NCI-H1694 treated with DMSO at 0.1 percent for 48 hours (cell line): Measurements from ENCODE around the gene CHD2.
"Not testable (repeated sequence)": the region's sequence is repeated elsewhere in the genome, so short reads cannot be mapped to it uniquely, and the experiment has no call there.

Experiments
- DNase-seq: peaks from one replicate; lab custom pipeline; 2025; lab: John Stamatoyannopoulos, UW

CHD2 gene

GRCh38 chr15:93035953-93036810 is 136.1 kb downstream of the CHD2 start:
- DNase-seq: peak; percentile 45

GRCh38 chr15:93036951-93037819 is 137.1 kb downstream of the CHD2 start:
- peak; percentile 73 for DNase-seq

GRCh38 chr15:93037820-93038705 is 137.9 kb downstream of the CHD2 start:
- DNase-seq: peak; percentile 73

DNA sequence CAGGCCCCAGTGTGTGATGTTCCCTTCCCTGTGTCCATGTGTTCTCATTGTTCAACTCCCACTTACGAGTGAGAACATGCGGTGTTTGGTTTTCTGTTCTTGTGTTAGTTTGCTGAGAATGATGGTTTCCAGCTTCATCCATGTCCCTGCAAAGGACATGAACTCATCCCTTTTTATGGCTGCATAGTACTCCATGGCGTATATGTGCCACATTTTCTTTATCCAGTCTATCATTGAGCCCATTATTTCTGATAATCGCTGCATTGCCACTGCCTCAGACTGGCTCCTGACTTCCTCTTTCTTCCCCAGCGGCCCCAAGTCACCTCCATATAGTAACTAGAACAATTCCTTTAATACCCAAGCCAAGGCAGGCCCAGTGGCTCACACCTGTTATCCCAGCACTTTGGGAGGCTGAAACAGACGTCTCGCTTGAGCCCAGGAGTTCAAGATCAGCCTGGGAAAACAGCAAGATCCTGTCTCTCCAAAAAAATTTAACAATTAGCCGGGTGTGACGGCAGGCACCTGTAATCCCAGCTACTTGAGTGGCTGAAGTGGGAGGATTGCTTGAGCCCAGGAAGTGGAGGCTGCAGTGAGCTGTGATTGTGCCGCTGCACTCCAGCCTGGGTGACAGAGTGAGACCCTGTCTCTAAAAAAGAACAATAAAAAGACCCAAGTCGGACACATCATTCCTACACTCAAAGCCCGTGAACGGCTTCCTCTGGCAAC is 139.6 kb downstream of the CHD2 start:
- not testable (repeated sequence) for DNase-seq

DNA sequence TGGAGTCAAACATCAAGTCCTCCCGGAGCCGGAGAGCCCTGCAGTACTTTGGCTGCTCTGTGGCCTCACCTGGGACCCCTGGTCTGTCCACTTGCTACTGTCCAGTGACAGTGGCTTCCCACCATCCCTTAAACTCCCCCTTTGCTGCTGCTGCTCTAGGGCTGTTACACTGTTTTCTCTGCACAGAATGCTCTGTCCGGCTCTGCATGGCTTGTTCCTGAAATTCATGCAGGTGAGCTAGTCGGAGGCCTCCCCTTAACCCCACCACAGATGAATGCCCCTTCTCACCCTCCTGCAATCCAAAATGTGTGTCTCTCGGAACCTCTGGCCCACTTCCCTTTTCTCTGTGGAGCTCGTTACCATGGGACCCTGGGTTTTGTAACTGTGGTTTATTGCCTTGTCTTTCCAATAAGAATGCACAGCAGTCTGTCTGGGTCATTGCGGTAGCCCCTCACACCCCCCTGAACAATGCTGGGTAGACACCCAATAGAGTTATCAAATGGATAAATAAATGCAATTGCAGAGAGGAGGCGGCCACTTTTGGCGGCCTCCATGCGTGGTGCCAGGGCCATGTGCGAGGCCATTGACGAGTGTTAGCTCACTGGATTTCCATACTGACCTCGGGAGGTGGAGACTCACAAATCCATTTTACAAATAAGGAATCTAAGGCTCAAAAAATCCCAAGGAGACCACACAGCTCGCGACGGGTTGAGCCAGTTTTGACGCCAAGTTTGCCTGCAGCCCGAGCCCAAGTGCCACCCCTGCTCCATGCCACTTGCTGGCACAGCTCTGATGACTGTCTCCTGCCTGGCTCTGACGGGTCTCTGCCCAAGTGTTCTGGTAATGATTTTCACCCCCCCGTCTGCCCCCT is 140.4 kb downstream of the CHD2 start:
- DNase-seq: no peak

DNA sequence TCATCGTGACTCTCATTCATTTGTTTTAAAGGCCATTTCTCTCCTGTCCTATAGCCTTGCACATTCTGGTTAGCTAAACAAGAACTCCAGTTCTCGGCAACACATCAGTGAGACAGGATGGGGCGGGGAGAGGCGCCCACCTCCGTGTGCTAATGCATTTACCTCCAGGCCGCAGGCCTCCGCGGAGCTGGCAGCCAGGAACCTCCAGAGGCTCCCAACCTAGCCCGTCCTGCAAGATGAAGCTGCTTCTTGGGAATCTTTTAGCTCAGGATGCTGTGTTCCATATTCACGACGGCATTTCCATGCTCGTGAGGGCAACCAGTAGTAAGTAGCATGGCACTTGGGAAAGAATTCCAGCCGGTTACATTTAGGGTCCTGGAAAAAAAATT is 141.0 kb downstream of the CHD2 start:
- no peak for DNase-seq

- DNase-seq: no peak
These were observed 142.1 kb downstream of the CHD2 start for GRCh38 chr15:93042211-93042610.

DNA sequence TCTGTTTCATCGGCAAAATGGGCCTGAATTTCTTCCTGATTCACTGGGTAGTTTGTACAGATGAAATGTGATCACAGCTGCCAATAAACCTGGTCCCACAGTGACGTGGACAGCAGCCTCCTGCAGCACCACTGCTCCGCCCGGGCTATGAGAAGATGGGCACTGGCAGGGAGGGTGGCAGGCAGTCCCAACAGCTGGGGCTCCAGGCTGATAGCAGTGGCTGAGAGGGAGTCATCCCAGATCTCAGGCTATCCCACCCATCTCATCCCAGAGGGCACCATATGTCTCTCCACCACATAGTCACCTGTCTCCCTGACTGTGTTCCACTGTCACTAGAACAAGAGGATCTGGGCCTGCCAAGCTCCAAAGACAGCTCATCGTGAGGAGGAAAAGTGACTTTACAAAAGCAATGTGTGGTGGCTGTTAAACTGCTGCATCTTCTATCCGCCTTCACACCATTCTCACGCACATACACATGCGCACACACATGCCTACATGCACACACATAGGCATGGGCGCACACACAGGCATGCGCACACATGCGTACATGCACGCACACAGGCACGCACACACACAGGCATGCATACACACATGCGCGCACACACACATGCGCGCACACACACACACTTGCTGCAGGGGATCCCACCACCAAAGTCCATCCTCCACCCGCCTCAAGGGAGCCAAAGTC is 142.7 kb downstream of the CHD2 start:
- peak; percentile 66 for DNase-seq

GRCh38 chr15:93043621-93044300 is 143.6 kb downstream of the CHD2 start:
- DNase-seq: no peak

DNA sequence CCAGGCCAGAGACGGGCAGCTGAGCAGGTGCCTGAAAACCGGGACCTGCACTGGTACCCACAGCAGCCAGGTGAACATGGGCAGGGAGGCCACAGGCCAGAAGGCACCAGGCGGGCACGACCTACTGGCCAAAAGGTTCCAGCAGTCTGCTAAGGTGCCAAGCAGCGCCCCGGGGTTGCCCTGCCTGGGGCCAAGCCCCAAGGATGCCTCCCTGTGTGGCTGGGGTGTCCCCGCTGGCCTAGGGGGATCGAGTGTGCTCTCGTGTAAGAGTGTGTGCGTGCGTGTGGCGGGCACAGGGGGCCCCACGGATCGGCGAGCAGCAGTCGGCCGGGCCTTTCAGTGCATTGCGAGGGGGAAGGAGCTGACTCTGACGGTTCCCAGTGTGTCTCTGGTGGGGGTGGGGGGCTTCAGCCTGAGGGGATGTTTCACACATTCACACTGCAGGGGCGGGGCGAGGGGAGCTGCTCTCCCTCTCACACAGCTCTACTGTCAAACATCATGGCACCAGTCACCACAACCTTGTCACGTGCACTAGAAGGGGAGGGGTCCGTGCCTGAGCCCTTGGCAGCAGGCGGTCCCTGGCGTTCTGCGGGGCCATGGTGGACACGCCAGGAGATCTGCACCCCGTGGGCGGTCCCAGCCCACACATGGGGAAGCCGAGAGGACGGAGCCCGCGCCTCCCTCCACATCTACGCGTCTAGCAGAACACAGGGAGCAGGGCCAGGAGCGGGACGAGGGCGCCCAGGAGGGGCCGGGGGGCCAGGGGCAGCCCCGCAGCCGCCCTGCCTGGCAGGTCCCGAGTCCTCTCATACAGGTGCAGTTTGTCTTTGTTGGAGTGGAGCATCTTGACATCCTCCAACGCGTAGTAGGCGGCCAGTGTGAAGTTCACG is 144.4 kb downstream of the CHD2 start:
- DNase-seq: no peak

GRCh38 chr15:93045191-93045785 is 145.2 kb downstream of the CHD2 start:
- DNase-seq: no peak

- DNase-seq: no peak
These were observed 146.0 kb downstream of the CHD2 start for GRCh38 chr15:93046120-93046519.

DNA sequence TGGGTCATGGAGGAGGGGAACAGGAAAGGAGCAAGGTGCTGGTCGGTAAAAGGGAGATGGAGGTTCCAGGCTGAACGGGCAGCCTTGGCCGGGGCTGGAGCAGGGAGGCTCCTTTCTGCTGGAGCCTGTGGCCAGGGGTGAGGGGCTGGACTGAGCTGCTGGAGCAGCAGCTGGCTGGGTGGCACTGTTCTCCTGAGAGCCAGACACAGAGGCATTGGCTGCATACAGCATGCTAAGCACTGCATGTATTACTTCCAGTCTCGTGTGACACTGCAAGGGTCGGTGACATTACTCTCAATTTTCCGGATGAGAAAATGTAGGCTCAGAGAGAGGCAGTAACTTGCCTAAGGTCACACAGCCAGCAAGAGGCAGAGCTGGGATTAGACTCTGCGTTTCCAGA is 146.6 kb downstream of the CHD2 start:
- no peak for DNase-seq

GRCh38 chr15:93047621-93048425 is 147.7 kb downstream of the CHD2 start:
- DNase-seq: no peak

GRCh38 chr15:93048426-93048721 is 148.2 kb downstream of the CHD2 start:
- no peak for DNase-seq

GRCh38 chr15:93048759-93049161 is 148.6 kb downstream of the CHD2 start:
- DNase-seq: peak; percentile 77

GRCh38 chr15:93049233-93049632 is 149.1 kb downstream of the CHD2 start:
- DNase-seq: no peak
